ENCODE data around the gene ADCK1.

DNA sequence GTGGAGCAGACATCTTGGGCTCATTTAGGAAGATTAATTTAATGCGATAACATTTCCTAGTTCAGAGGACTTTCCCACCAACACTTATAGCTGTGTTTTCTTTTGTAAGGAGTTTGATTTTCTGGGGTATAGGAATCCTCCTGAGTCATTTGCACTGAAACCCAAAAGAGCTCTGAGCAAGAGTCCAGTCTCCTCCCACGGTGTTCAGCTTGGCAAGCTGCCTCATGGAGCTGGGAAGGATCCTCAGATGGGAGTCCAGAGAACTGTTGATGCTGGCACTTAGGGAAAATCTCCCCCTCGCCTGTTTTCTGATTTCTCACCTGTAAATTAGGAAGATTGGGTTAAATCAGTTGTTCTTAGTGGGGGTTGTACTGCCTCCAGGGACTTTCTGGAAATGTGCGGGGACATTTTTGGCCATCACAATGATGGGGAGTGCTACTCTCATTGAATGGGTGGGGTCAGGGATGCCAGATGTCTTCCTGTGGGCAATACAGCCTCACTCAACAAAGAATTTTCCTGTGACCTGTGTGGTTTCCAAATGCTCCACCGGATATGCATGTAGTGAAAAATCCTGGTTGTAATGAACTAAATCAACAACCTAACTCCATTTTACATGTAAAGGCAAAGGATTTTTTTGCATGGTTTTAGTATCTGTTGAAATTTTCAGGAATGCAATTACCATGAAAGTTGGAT is 150.6 kb downstream of the ADCK1 start:
- TF ChIP-seq GATA2 (IDR thresholded peaks at IDR 0.05; ENCODE audit: low read depth, low read length), result no peak
- TF ChIP-seq GATA3 (IDR thresholded peaks at IDR 0.05; ENCODE audit: low read depth, low read length), result no peak
